Measurements from ENCODE around the gene RHBDL1. TPM values are rescaled to one million over a fixed set of nuclear protein-coding genes. Genes with fewer than 3 reads are reported as not detected.

Gene RHBDL1
- total RNA-seq, 1 experiment from 2014 or later = 12.7 TPM

DNA sequence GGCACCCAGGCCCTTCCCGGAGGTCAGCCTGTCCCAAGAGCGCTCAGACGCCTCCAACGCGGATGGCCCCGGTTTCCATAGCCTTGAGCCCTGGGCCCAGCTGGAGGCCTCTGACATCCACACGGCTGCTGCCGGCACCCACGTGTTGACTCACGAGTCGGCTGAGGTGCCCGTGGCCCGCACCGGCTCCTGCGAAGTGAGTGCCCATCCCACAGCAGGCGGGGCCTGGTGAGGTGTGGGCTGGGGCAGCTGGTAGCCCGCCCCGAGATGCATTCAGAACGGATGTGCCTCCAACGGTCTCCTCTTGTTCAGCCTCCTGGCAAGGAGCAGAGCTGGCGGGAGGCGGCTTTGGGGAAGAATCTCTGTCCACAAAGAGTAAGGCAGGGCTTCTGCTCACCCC is 23.6 kb upstream of the RHBDL1 start:
- POLR2A ChIA-PET = interaction anchor here (1.1 kb wide), 1 partner anchor 8 kb away, joined by 4 read pairs; no protein-coding TSS in a partner anchor
- Histone ChIP-seq H4K20me1 (ENCODE audit: insufficient read depth) (no peaks in the 10 kb centered on the region), H3K4me1 (ENCODE audit: control insufficient read depth in 1 of 2, insufficient read depth in 2 of 2, low read length in 2 of 2) (peaks cover 5 to 21% of the 10 kb centered on the region in 2 experiments; a peak in 2 of 4 replicates), H2AFZ (ENCODE audit: low read depth, low read length, poor library complexity, severe bottlenecking) (no peak overlapping the region), H3K79me2 (ENCODE audit: insufficient read depth, low read length) (peaks cover 17% of the 10 kb centered on the region), H3K36me3 (ENCODE audit: control insufficient read depth in 1 of 2, insufficient read depth in 2 of 2, low read length in 2 of 2) (no peaks in the 10 kb centered on the region), H3K9me2 (ENCODE audit: insufficient read depth) (no peaks in the 10 kb centered on the region), H3K4me2 (ENCODE audit: low read length) (no peak overlapping the region), H3K27me3 (ENCODE audit: insufficient read depth, low read length) (no peaks in the 10 kb centered on the region), H3K4me3 (replicated peaks in 1 of 2; ENCODE audit: low read depth in 1 of 2, low read length in 2 of 2) (no peak overlapping the region), H3K9ac (ENCODE audit: low read length) (no peak overlapping the region), H3K9me3 (ENCODE audit: control insufficient read depth in 1 of 2, insufficient read depth in 1 of 2, low read depth in 1 of 2, low read length in 2 of 2) (no peaks in the 10 kb centered on the region), H3K27ac (ENCODE audit: low read depth, low read length) (no peak overlapping the region)
- TF ChIP-seq EZH2phosphoT487 (IDR thresholded peaks at IDR 0.05; ENCODE audit: borderline replicate concordance) (no peak), TCF7L2 (IDR thresholded peaks at IDR 0.05; ENCODE audit: borderline replicate concordance, extremely low read depth, insufficient read depth, insufficient read length) (no peak), EGR1 (IDR thresholded peaks at IDR 0.05; ENCODE audit: low read depth) (no peak), CBX3 (IDR thresholded peaks at IDR 0.05; ENCODE audit: low read depth) (no peak), ZFX (IDR thresholded peaks at IDR 0.05) (no peak), SRF (IDR thresholded peaks at IDR 0.05; ENCODE audit: low read depth) (no peak), CEBPB (IDR thresholded peaks at IDR 0.05; ENCODE audit: low read depth) (no peak), ATF3 (IDR thresholded peaks at IDR 0.05) (no peak), ZBTB33 (IDR thresholded peaks at IDR 0.05; ENCODE audit: extremely low read depth, insufficient replicate concordance, low read length) (no peak), YY1 (IDR thresholded peaks at IDR 0.05; ENCODE audit: extremely low read depth, insufficient replicate concordance, low read depth, low read length) (no peak), SIN3A (IDR thresholded peaks at IDR 0.05; ENCODE audit: low read depth) (no peak), ZNF274 (IDR thresholded peaks at IDR 0.05; ENCODE audit: low read depth, low read length) (no peak)
- RAD21 ChIA-PET (ENCODE audit: low non-redundant PET in 1 of 2, low total read pairs in 2 of 2, uncharacterized antibody in 2 of 2, unreplicated experiment in 2 of 2) = no interaction called here
- BruUV-seq (replicated peaks) = no TSS peak
- CTCF ChIA-PET = interaction anchor here (1.0 kb wide), 1 partner anchor 32 kb away, joined by 3 read pairs; the partner anchor contains the start of gene JMJD8
- no peak for DNase-seq (ENCODE audit: low read depth, low spot score)
- intact Hi-C loops (cut with micrococcal nuclease) = no loop called here
- no peak for ATAC-seq

Measured in HCT116 (cell line).